AG09309 (cell line): ENCODE results near the gene COPS6.

Experiments used
- DNase-seq: peaks from one replicate; pipeline ENCODE4 v3.0.0-alpha.2; 2010; ENCODE audit warnings: low read depth
- H3K4me3 ChIP-seq: 2 replicates; pipeline ENCODE4 v1.5.1; 2011; ENCODE audit warnings: mild to moderate bottlenecking, low read depth, low read length, moderate library complexity; ENCODE audit not compliant: control insufficient read depth
- CTCF ChIP-seq: IDR thresholded peaks from 2 replicates; pipeline ENCODE4 v1.5.1; 2011; ENCODE audit warnings: mild to moderate bottlenecking, low read depth, low read length, inconsistent platforms; ENCODE audit not compliant: insufficient read depth, control insufficient read depth; ENCODE audit errors: missing control alignments

COPS6 gene

GRCh38 chr7:100137851-100138760, 49.3 kb downstream of the COPS6 start:
- no peak for TF ChIP-seq CTCF
- no peak overlapping the region for H3K4me3 ChIP-seq
- DNase-seq: no peak

- H3K4me3 ChIP-seq: no peak overlapping the region
- TF ChIP-seq CTCF: no peak
- no peak for DNase-seq
Observed at GRCh38 chr7:100141555-100141949, 52.8 kb downstream of the COPS6 start.
